ENCODE measurements around the gene HSBP1.

- no peak for TF ChIP-seq CTCF (conservative IDR thresholded peaks at IDR 0.05; ENCODE audit: low read depth, low read length)
- TF ChIP-seq MAZ (IDR thresholded peaks at IDR 0.05; ENCODE audit: borderline replicate concordance, low read depth, low read length): no peak
Measured at GRCh38 chr16:83849421-83849820, 41.6 kb downstream of the HSBP1 start.
